Kidney epithelial cell (primary cell): ENCODE data around the gene CDKAL1. TPM values are rescaled to one million over a fixed set of nuclear protein-coding genes. Genes with fewer than 3 reads are reported as not detected.
"Not testable (repeated sequence)": the region's sequence is repeated elsewhere in the genome, so short reads cannot be mapped to it uniquely, and the experiment has no call there.

Experiments
- DNase-seq: peaks from one replicate; pipeline ENCODE4 v3.0.0-alpha.2; 2010; ENCODE audit warnings: low read depth
- H3K27me3 ChIP-seq: 2 replicates; pipeline ENCODE4 v1.6.0; 2011; ENCODE audit warnings: low read length; ENCODE audit not compliant: control insufficient read depth, insufficient read depth
- H3K36me3 ChIP-seq: 2 replicates; pipeline ENCODE4 v1.5.1; 2011; ENCODE audit warnings: low read length; ENCODE audit not compliant: control insufficient read depth, insufficient read depth
- H3K4me3 ChIP-seq: 2 replicates; pipeline ENCODE4 v1.5.1; 2011; ENCODE audit warnings: low read depth, mild to moderate bottlenecking, control low read depth, low read length
- total RNA-seq: library from RNA; depleted of rRNA; stranded (reverse); fragments of >200 nt; gene quantifications from 2 replicates; pipeline ENCODE4 v1.2.3, GENCODE V29; 2015
- TF ChIP-seq, protein P1 (sequence below): IDR thresholded peaks from 2 replicates; pipeline ENCODE4 v1.5.1; 2011; ENCODE audit warnings: mild to moderate bottlenecking, moderate library complexity, low read length, control low read depth, inconsistent platforms; ENCODE audit not compliant: insufficient read depth, poor library complexity, severe bottlenecking

Gene CDKAL1
- total RNA-seq, 1 donor from 2014 or later, result 15.0 TPM

DNA sequence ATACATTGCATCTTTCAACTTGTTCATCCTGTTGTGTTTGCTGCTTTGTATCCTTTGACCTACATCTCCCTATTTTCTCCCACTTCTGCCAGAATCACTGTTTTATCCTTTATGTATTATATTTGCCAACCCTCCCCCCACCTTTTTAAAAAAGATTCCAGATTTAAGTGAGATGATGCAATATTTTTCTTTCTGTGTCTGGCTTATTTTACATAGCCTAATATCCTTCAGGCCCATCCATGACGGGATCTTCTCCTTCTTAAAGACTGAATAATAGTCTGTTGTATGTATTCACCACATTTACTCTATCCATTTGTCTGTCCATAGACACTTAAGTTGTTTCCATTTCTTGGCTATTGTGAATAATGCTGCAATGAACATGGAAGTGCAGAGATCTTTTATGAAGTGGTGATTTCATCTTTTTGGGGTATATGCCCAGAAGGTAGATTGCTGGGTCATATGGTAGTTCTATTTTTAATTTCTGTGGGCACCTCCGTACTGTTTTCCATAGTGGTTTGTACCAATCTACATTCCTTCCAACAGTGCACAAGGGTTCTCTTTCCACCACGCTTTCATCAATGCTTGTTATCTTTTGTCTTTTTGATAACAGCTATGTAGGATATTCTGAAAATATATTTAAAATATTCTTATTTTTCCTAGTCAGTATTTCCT is 181.0 kb downstream of the CDKAL1 start:
- no peaks in the 10 kb centered on the region for H3K27me3 ChIP-seq
- DNase-seq, result no peak
- TF ChIP-seq, protein P1, sequence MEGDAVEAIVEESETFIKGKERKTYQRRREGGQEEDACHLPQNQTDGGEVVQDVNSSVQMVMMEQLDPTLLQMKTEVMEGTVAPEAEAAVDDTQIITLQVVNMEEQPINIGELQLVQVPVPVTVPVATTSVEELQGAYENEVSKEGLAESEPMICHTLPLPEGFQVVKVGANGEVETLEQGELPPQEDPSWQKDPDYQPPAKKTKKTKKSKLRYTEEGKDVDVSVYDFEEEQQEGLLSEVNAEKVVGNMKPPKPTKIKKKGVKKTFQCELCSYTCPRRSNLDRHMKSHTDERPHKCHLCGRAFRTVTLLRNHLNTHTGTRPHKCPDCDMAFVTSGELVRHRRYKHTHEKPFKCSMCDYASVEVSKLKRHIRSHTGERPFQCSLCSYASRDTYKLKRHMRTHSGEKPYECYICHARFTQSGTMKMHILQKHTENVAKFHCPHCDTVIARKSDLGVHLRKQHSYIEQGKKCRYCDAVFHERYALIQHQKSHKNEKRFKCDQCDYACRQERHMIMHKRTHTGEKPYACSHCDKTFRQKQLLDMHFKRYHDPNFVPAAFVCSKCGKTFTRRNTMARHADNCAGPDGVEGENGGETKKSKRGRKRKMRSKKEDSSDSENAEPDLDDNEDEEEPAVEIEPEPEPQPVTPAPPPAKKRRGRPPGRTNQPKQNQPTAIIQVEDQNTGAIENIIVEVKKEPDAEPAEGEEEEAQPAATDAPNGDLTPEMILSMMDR, result no peak

GRCh38 chr6:20716865-20717264 is 182.6 kb downstream of the CDKAL1 start:
- DNase-seq, result no peak
- H3K4me3 ChIP-seq, result no peak overlapping the region
- H3K36me3 ChIP-seq, result no peaks in the 10 kb centered on the region
- H3K27me3 ChIP-seq, result no peaks in the 10 kb centered on the region
- TF ChIP-seq, protein P1, result no peak

More for the DNA sequence above, 181.0 kb downstream of the CDKAL1 start:
- no peaks in the 10 kb centered on the region for H3K36me3 ChIP-seq
- H3K4me3 ChIP-seq, result no peak overlapping the region

- Histone ChIP-seq H3K36me3 (no peaks in the 10 kb centered on the region), H3K27me3 (no peaks in the 10 kb centered on the region), H3K4me3 (no peak overlapping the region)
- no peak for DNase-seq
- TF ChIP-seq, protein P1, result no peak
Measured at GRCh38 chr6:20717743-20718142, 183.5 kb downstream of the CDKAL1 start.

GRCh38 chr6:20718705-20719653 is 184.7 kb downstream of the CDKAL1 start:
- TF ChIP-seq, protein P1, result no peak
- Histone ChIP-seq H3K4me3 (no peak overlapping the region), H3K27me3 (no peaks in the 10 kb centered on the region), H3K36me3 (no peaks in the 10 kb centered on the region)
- DNase-seq, result no peak

- H3K27me3 ChIP-seq, result no peaks in the 10 kb centered on the region
- no peaks in the 10 kb centered on the region for H3K36me3 ChIP-seq
- H3K4me3 ChIP-seq, result no peak overlapping the region
- TF ChIP-seq, protein P1, result no peak
- DNase-seq, result no peak
Measured at GRCh38 chr6:20719980-20720379, 185.7 kb downstream of the CDKAL1 start.

- not testable (repeated sequence) for H3K36me3 ChIP-seq, DNase-seq, H3K4me3 ChIP-seq, H3K27me3 ChIP-seq
Measured at GRCh38 chr6:20721121-20721520, 186.9 kb downstream of the CDKAL1 start.
